Measurements from ENCODE around the gene TM4SF5.

DNA sequence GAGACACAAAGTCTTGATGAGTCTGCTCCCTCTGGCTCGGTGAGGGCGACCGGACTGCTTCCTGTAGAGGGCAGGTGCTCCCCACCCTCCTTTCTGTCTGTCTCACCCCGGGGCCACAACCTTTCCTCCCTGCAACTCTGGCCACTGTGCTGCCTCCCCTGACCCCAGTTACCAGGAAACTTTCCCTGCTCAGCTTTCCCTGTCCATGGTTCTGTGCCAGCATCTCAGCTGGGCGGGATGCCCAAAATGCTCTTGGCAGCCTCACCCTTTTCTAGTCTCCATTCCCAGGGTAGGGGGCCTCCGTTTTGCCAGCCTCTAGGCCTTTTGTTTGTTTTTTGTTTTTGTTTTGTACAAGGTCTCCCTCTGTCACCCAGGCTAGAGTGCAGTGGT is 36.7 kb downstream of the TM4SF5 start:
- TF ChIP-seq POLR2AphosphoS5 (IDR thresholded peaks at IDR 0.05; ENCODE audit: low read depth, low read length) (no peak), POLR2A (IDR thresholded peaks at IDR 0.05; ENCODE audit: low read depth, low read length) (no peak), SPI1 (IDR thresholded peaks at IDR 0.05; ENCODE audit: low read depth, low read length) (no peak)
